ENCODE data around the gene NPNT. TPM values are rescaled to one million over a fixed set of nuclear protein-coding genes. Genes with fewer than 3 reads are reported as not detected.

Gene NPNT
- total RNA-seq, 1 experiment from 2014 or later, result 0.20 TPM

- no peak for TF ChIP-seq EZH2 (IDR thresholded peaks at IDR 0.05; ENCODE audit: low read depth)
- TF ChIP-seq CTCF (conservative IDR thresholded peaks at IDR 0.05), result no peak
- BruUV-seq (replicated peaks), result no TSS peak
- CTCF ChIA-PET, result no interaction called here
These were observed 71.9 kb downstream of the NPNT start for GRCh38 chr4:105967058-105967658.

GRCh38 chr4:105969575-105969974, 74.3 kb downstream of the NPNT start:
- Histone ChIP-seq H3K27me3 (ENCODE audit: insufficient read depth, low read depth) (no peaks in the 10 kb centered on the region), H3K4me2 (no peak overlapping the region), H3K79me2 (ENCODE audit: low read depth) (no peaks in the 10 kb centered on the region), H3K36me3 (ENCODE audit: low read depth) (no peaks in the 10 kb centered on the region), H3K4me1 (replicated peaks; ENCODE audit: insufficient read depth) (0 out of 2 replicates have a peak, but pooled peaks cover 8% of the 10 kb centered on the region), H3K9me2 (ENCODE audit: insufficient read depth) (no peaks in the 10 kb centered on the region), H4K20me1 (ENCODE audit: insufficient read depth) (no peaks in the 10 kb centered on the region), H3F3A (ENCODE audit: insufficient read depth, low read depth) (no peaks in the 10 kb centered on the region), H3K27ac (no peak overlapping the region), H3K4me3 (no peak overlapping the region), H2AFZ (no peak overlapping the region), H3K9me3 (ENCODE audit: insufficient read depth, low read depth) (no peaks in the 10 kb centered on the region)
- no peak for DNase-seq
- ChIA-PET POLR2A (ENCODE audit: unreplicated experiment) (no interaction called here), CTCF (no interaction called here)
- TF ChIP-seq EZH2 (IDR thresholded peaks at IDR 0.05; ENCODE audit: low read depth) (no peak), CTCF (conservative IDR thresholded peaks at IDR 0.05) (no peak)
- BruUV-seq (replicated peaks), result no TSS peak
- intact Hi-C loops (cut with micrococcal nuclease; ENCODE audit: unreplicated experiment), result no loop called here

More at GRCh38 chr4:105967058-105967658, 71.9 kb downstream of the NPNT start:
- H3K9me2 ChIP-seq (ENCODE audit: insufficient read depth), result no peaks in the 10 kb centered on the region
- no peak overlapping the region for H3K4me2 ChIP-seq
- DNase-seq, result no peak
- H3K27me3 ChIP-seq (ENCODE audit: insufficient read depth, low read depth), result no peaks in the 10 kb centered on the region
- H3K27ac ChIP-seq, result no peak overlapping the region
- no peaks in the 10 kb centered on the region for H4K20me1 ChIP-seq (ENCODE audit: insufficient read depth)
- intact Hi-C loops (cut with micrococcal nuclease; ENCODE audit: unreplicated experiment), result no loop called here
- no peak overlapping the region for H2AFZ ChIP-seq
- POLR2A ChIA-PET (ENCODE audit: unreplicated experiment), result no interaction called here
- H3K4me1 ChIP-seq (replicated peaks; ENCODE audit: insufficient read depth), result 0 out of 2 replicates have a peak, but pooled peaks cover 8% of the 10 kb centered on the region
- no peak overlapping the region for H3K4me3 ChIP-seq
- H3K79me2 ChIP-seq (ENCODE audit: low read depth), result no peaks in the 10 kb centered on the region
- H3K9me3 ChIP-seq (ENCODE audit: insufficient read depth, low read depth), result no peaks in the 10 kb centered on the region
- no peaks in the 10 kb centered on the region for H3F3A ChIP-seq (ENCODE audit: insufficient read depth, low read depth)
- no peaks in the 10 kb centered on the region for H3K36me3 ChIP-seq (ENCODE audit: low read depth)

DNA sequence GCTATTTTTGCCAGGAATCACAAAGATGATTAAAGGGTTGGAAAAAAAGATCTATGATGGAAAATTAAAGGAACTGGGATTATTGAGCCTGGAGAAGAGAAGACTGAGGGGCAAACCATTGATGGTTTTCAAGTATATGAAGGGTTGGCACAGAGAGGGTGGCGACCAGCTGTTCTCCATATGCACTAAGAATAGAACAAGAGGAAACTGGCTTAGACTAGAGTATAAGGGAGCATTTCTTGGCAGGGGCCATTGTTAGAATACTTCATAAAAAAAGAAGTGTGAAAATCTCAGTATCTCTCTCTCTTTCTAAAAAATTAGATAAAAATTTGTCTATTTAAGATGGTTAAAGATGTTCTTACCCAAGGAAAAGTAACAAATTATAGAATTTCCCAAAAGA, 75.1 kb downstream of the NPNT start:
- H4K20me1 ChIP-seq (ENCODE audit: insufficient read depth), result no peaks in the 10 kb centered on the region
- H3K4me2 ChIP-seq, result no peak overlapping the region
- H2AFZ ChIP-seq, result no peak overlapping the region
- TF ChIP-seq EZH2 (IDR thresholded peaks at IDR 0.05; ENCODE audit: low read depth) (no peak), CTCF (conservative IDR thresholded peaks at IDR 0.05) (no peak)
- H3K36me3 ChIP-seq (ENCODE audit: low read depth), result no peaks in the 10 kb centered on the region
- no peak for DNase-seq
- intact Hi-C loops (cut with micrococcal nuclease; ENCODE audit: unreplicated experiment), result no loop called here
- no peaks in the 10 kb centered on the region for H3K9me2 ChIP-seq (ENCODE audit: insufficient read depth)
- no peaks in the 10 kb centered on the region for H3K27me3 ChIP-seq (ENCODE audit: insufficient read depth, low read depth)
- H3K4me3 ChIP-seq, result no peak overlapping the region
- BruUV-seq (replicated peaks), result no TSS peak
- no peaks in the 10 kb centered on the region for H3K9me3 ChIP-seq (ENCODE audit: insufficient read depth, low read depth)
- POLR2A ChIA-PET (ENCODE audit: unreplicated experiment), result no interaction called here
- CTCF ChIA-PET, result no interaction called here
- H3F3A ChIP-seq (ENCODE audit: insufficient read depth, low read depth), result no peaks in the 10 kb centered on the region
- no peaks in the 10 kb centered on the region for H3K79me2 ChIP-seq (ENCODE audit: low read depth)
- H3K4me1 ChIP-seq (replicated peaks; ENCODE audit: insufficient read depth), result 0 out of 2 replicates have a peak, but pooled peaks cover 8% of the 10 kb centered on the region
- no peak overlapping the region for H3K27ac ChIP-seq
